Spinal cord (tissue), 10 donors: ENCODE results near the gene CC2D1A. TPM values are rescaled to one million over a fixed set of nuclear protein-coding genes. Genes with fewer than 3 reads are reported as not detected.

Experiments used
- DNase-seq, 6 donors: peaks; one replicate each; pipeline versions ENCODE4 v3.0.0 to v3.0.0-alpha.2; 2013 to 2015; ENCODE audit warnings: low spot score in 6 of 6, low read depth in 4 of 6
- H3K27ac ChIP-seq: one replicate; pipeline ENCODE4 v1.5.1; 2013; ENCODE audit warnings: low read depth, low read length, control low read depth
- H3K27me3 ChIP-seq: one replicate; pipeline ENCODE4 v1.6.1; 2013; ENCODE audit warnings: low read length; ENCODE audit not compliant: control insufficient read depth, insufficient read depth
- H3K36me3 ChIP-seq: one replicate; pipeline ENCODE4 v1.6.1; 2013; ENCODE audit warnings: low read length; ENCODE audit not compliant: control insufficient read depth, insufficient read depth
- H3K4me1 ChIP-seq: one replicate; pipeline ENCODE4 v1.6.1; 2013; ENCODE audit warnings: low read length; ENCODE audit not compliant: control insufficient read depth, insufficient read depth
- H3K4me3 ChIP-seq: one replicate; pipeline ENCODE4 v1.5.1; 2013; ENCODE audit warnings: low read depth, low read length, control low read depth
- H3K9me3 ChIP-seq: one replicate; pipeline ENCODE4 v1.6.1; 2013; ENCODE audit warnings: low read length; ENCODE audit not compliant: control insufficient read depth, insufficient read depth
- WGBS: methylation state at CpG from one replicate; pipeline ENCODE4 v1.1.5; 2013; ENCODE audit warnings: missing lambda C conversion rate; ENCODE audit not compliant: insufficient coverage; 5-methylcytosine and 5-hydroxymethylcytosine counted together
- polyA plus RNA-seq, 2 donors: library from polyadenylated mRNA; unstranded; fragments of 120-200 nt; gene quantifications; one replicate each; pipeline ENCODE4 v1.2.1, GENCODE V29; 2013; ENCODE audit not compliant: insufficient read length in 2 of 2
- total RNA-seq, 2 donors: library from RNA; depleted of rRNA in 1 of 2; stranded (reverse); fragments of 120-200 nt in 1 of 2; fragments of >200 nt in 1 of 2; gene quantifications; one replicate each; pipeline versions ENCODE4 v1.2.3 to v1.2.4, GENCODE V29; 2013 to 2014
- donor health status: healthy.

CC2D1A gene
- total and polyA plus RNA-seq, 4 donors = 11.8 to 112 (median 54.2) TPM

- peak overlapping the region; percentile 57 for H3K4me3 ChIP-seq
- under 1% methylated on average over 81 of the region's 82 CpGs for WGBS
- H3K36me3 ChIP-seq = peaks cover 20% of the 10 kb centered on the region
- peak in 2 of 6 donors; percentile 66 to 88 for DNase-seq
- peaks cover 52% of the 10 kb centered on the region for H3K4me1 ChIP-seq
- no peaks in the 10 kb centered on the region for H3K9me3 ChIP-seq
- no peaks in the 10 kb centered on the region for H3K27me3 ChIP-seq
- peak overlapping the region; percentile 25 for H3K27ac ChIP-seq
Measured at GRCh38 chr19:13865571-13866462, 40.2 kb upstream of the CC2D1A start.

GRCh38 chr19:13866463-13867046 is 39.4 kb upstream of the CC2D1A start:
- WGBS = 46% methylated on average over 14 of the region's 15 CpGs
- peaks cover 48% of the 10 kb centered on the region for H3K4me1 ChIP-seq
- H3K27me3 ChIP-seq = no peaks in the 10 kb centered on the region
- H3K4me3 ChIP-seq = peak overlapping the region; percentile 57
- H3K9me3 ChIP-seq = no peaks in the 10 kb centered on the region
- peaks cover 26% of the 10 kb centered on the region for H3K36me3 ChIP-seq
- DNase-seq = no peak
- peak overlapping the region; percentile 25 for H3K27ac ChIP-seq

- Histone ChIP-seq H3K27ac (no peak overlapping the region), H3K27me3 (no peaks in the 10 kb centered on the region), H3K36me3 (peaks cover 35% of the 10 kb centered on the region), H3K9me3 (no peaks in the 10 kb centered on the region), H3K4me3 (no peak overlapping the region), H3K4me1 (peaks cover 47% of the 10 kb centered on the region)
- 88% methylated on average over 3 of the region's 4 CpGs for WGBS
- no peak for DNase-seq
Measured at GRCh38 chr19:13868663-13869062, 37.3 kb upstream of the CC2D1A start.

GRCh38 chr19:13869281-13869680 is 36.7 kb upstream of the CC2D1A start:
- DNase-seq = no peak

GRCh38 chr19:13870873-13871272 is 35.1 kb upstream of the CC2D1A start:
- Histone ChIP-seq H3K4me1 (peaks cover 40% of the 10 kb centered on the region), H3K27me3 (no peaks in the 10 kb centered on the region), H3K9me3 (no peaks in the 10 kb centered on the region), H3K36me3 (peaks cover 47% of the 10 kb centered on the region), H3K27ac (no peak overlapping the region), H3K4me3 (no peak overlapping the region)
- DNase-seq = no peak
- 33% methylated on average over 1 of the region's 4 CpGs for WGBS

More at GRCh38 chr19:13869281-13869680, 36.7 kb upstream of the CC2D1A start:
- peaks cover 46% of the 10 kb centered on the region for H3K4me1 ChIP-seq
- H3K9me3 ChIP-seq = no peaks in the 10 kb centered on the region
- no peak overlapping the region for H3K4me3 ChIP-seq
- no peak overlapping the region for H3K27ac ChIP-seq
- WGBS = 61% methylated on average over 13 of the region's 13 CpGs
- peaks cover 39% of the 10 kb centered on the region for H3K36me3 ChIP-seq
- no peaks in the 10 kb centered on the region for H3K27me3 ChIP-seq

GRCh38 chr19:13872339-13872694 is 33.7 kb upstream of the CC2D1A start:
- no peak for DNase-seq

GRCh38 chr19:13872695-13873389 is 33.2 kb upstream of the CC2D1A start:
- 8% methylated on average over 39 of the region's 45 CpGs for WGBS
- H3K4me1 ChIP-seq = peaks cover 31% of the 10 kb centered on the region
- no peaks in the 10 kb centered on the region for H3K9me3 ChIP-seq
- H3K27ac ChIP-seq = no peak overlapping the region
- peak overlapping the region; percentile 37 for H3K4me3 ChIP-seq
- H3K36me3 ChIP-seq = peaks cover 58% of the 10 kb centered on the region
- no peaks in the 10 kb centered on the region for H3K27me3 ChIP-seq
- DNase-seq = peak in 1 of 6 donors; percentile 60

More at GRCh38 chr19:13872339-13872694, 33.7 kb upstream of the CC2D1A start:
- no peak overlapping the region for H3K27ac ChIP-seq
- H3K9me3 ChIP-seq = no peaks in the 10 kb centered on the region
- peak overlapping the region; percentile 37 for H3K4me3 ChIP-seq
- WGBS = 33% methylated on average over 3 of the region's 5 CpGs
- peaks cover 56% of the 10 kb centered on the region for H3K36me3 ChIP-seq
- H3K4me1 ChIP-seq = peaks cover 33% of the 10 kb centered on the region
- no peaks in the 10 kb centered on the region for H3K27me3 ChIP-seq

GRCh38 chr19:13873834-13874515 is 32.0 kb upstream of the CC2D1A start:
- no peak for DNase-seq
- Histone ChIP-seq H3K4me3 (no peak overlapping the region), H3K36me3 (peaks cover 57% of the 10 kb centered on the region), H3K27ac (no peak overlapping the region), H3K27me3 (no peaks in the 10 kb centered on the region), H3K9me3 (no peaks in the 10 kb centered on the region), H3K4me1 (peaks cover 30% of the 10 kb centered on the region)
- 51% methylated on average over 21 of the region's 35 CpGs for WGBS

GRCh38 chr19:13875824-13876223 is 30.2 kb upstream of the CC2D1A start:
- Histone ChIP-seq H3K9me3 (no peaks in the 10 kb centered on the region), H3K27ac (no peak overlapping the region), H3K27me3 (no peaks in the 10 kb centered on the region), H3K4me3 (no peak overlapping the region), H3K4me1 (peaks cover 32% of the 10 kb centered on the region), H3K36me3 (peaks cover 42% of the 10 kb centered on the region)
- no peak for DNase-seq
- 73% methylated on average over 3 of the region's 5 CpGs for WGBS
